Chondrocyte (in vitro differentiated cells): Measurements from ENCODE around the gene FRMD6. TPM values are rescaled to one million over a fixed set of nuclear protein-coding genes. Genes with fewer than 3 reads are reported as not detected.

Experiments used
- DNase-seq: peaks from one replicate; pipeline ENCODE4 v3.0.0; 2021; ENCODE audit warnings: mixed read lengths, low spot score
- H3K27ac Mint-ChIP-seq: one replicate; pipeline ENCODE4 v1.8.0; 2021; ENCODE audit warnings: mild to moderate bottlenecking, moderate library complexity, mixed read lengths; ENCODE audit not compliant: unreplicated experiment
- H3K27me3 Mint-ChIP-seq: 2 replicates; pipeline ENCODE4 v1.8.0; 2021; ENCODE audit warnings: low read depth, mixed read lengths
- H3K36me3 Mint-ChIP-seq: 2 replicates; pipeline ENCODE4 v1.8.0; 2021; ENCODE audit warnings: low read depth, mixed read lengths
- H3K4me1 Mint-ChIP-seq: 2 replicates; pipeline ENCODE4 v1.8.0; 2021; ENCODE audit warnings: low read depth, mild to moderate bottlenecking, mixed read lengths
- H3K4me3 Mint-ChIP-seq: one replicate; pipeline ENCODE4 v1.8.0; 2021; ENCODE audit warnings: mild to moderate bottlenecking, moderate library complexity, mixed read lengths; ENCODE audit not compliant: unreplicated experiment
- H3K9me3 Mint-ChIP-seq: 2 replicates; pipeline ENCODE4 v1.8.0; 2021; ENCODE audit warnings: low read depth, mixed read lengths
- total RNA-seq: library from RNA; stranded (reverse); gene quantifications from 3 replicates; pipeline ENCODE4 v1.2.1, GENCODE V29; 2021
- TF ChIP-seq, protein P1 (sequence below): fragments of 200-600 bp; sonication (generic); IDR thresholded peaks from 2 replicates; pipeline ENCODE4 v1.5.0; 2021; ENCODE audit warnings: antibody characterized with exemption, mild to moderate bottlenecking, moderate library complexity

The FRMD6 gene
- total RNA-seq, 1 donor from 2014 or later = 135 TPM

GRCh38 chr14:51723990-51724389 is 72.3 kb downstream of the FRMD6 start:
- peaks cover 21% of the 10 kb centered on the region for H3K4me1 Mint-ChIP-seq
- H3K9me3 Mint-ChIP-seq = no peaks in the 10 kb centered on the region
- H3K36me3 Mint-ChIP-seq = peaks cover 58% of the 10 kb centered on the region
- peak overlapping the region; percentile 15 for H3K27ac Mint-ChIP-seq
- TF ChIP-seq, protein P1, sequence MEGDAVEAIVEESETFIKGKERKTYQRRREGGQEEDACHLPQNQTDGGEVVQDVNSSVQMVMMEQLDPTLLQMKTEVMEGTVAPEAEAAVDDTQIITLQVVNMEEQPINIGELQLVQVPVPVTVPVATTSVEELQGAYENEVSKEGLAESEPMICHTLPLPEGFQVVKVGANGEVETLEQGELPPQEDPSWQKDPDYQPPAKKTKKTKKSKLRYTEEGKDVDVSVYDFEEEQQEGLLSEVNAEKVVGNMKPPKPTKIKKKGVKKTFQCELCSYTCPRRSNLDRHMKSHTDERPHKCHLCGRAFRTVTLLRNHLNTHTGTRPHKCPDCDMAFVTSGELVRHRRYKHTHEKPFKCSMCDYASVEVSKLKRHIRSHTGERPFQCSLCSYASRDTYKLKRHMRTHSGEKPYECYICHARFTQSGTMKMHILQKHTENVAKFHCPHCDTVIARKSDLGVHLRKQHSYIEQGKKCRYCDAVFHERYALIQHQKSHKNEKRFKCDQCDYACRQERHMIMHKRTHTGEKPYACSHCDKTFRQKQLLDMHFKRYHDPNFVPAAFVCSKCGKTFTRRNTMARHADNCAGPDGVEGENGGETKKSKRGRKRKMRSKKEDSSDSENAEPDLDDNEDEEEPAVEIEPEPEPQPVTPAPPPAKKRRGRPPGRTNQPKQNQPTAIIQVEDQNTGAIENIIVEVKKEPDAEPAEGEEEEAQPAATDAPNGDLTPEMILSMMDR = no peak
- H3K27me3 Mint-ChIP-seq = no peaks in the 10 kb centered on the region
- H3K4me3 Mint-ChIP-seq = no peak overlapping the region
- no peak for DNase-seq

- no peak for DNase-seq
- Mint-ChIP-seq H3K9me3 (no peaks in the 10 kb centered on the region), H3K4me3 (no peak overlapping the region), H3K4me1 (peaks cover 19% of the 10 kb centered on the region), H3K27ac (peak overlapping the region; percentile 70), H3K27me3 (no peaks in the 10 kb centered on the region), H3K36me3 (peaks cover 60% of the 10 kb centered on the region)
- TF ChIP-seq, protein P1 = no peak
These were observed 72.9 kb downstream of the FRMD6 start for GRCh38 chr14:51724650-51725049.

DNA sequence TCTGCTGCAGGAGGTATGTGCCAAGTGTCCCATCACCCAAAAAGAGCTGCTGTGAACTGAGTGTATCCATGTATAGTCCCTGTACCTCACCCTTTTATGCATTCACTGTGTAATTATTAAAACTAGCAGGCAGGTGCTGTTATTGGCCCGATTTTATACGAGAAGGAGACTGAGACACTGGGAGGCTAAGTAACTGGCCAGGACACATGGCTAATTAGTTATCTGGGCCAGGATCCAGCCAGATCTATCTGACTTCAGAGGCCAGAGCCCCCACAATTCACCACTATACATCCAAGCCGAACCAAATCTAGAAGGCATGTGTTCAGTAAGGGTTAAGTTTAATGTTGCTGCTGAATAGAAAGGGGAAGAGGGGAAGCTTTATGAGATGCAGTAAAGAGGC is 73.4 kb downstream of the FRMD6 start:
- no peak for DNase-seq
- no peak overlapping the region for H3K4me3 Mint-ChIP-seq
- H3K27ac Mint-ChIP-seq = peak overlapping the region; percentile 70
- H3K36me3 Mint-ChIP-seq = peaks cover 57% of the 10 kb centered on the region
- H3K27me3 Mint-ChIP-seq = no peaks in the 10 kb centered on the region
- peaks cover 19% of the 10 kb centered on the region for H3K4me1 Mint-ChIP-seq
- H3K9me3 Mint-ChIP-seq = no peaks in the 10 kb centered on the region
- TF ChIP-seq, protein P1 = no peak

- no peaks in the 10 kb centered on the region for H3K9me3 Mint-ChIP-seq
- H3K4me3 Mint-ChIP-seq = no peak overlapping the region
- peak overlapping the region; percentile 86 for H3K27ac Mint-ChIP-seq
- no peak for DNase-seq
- H3K36me3 Mint-ChIP-seq = peaks cover 51% of the 10 kb centered on the region
- TF ChIP-seq, protein P1 = no peak
- no peaks in the 10 kb centered on the region for H3K27me3 Mint-ChIP-seq
- H3K4me1 Mint-ChIP-seq = peaks cover 19% of the 10 kb centered on the region
These were observed 74.6 kb downstream of the FRMD6 start for GRCh38 chr14:51726166-51726899.

GRCh38 chr14:51727526-51727925 is 75.8 kb downstream of the FRMD6 start:
- Mint-ChIP-seq H3K27ac (no peak overlapping the region), H3K4me3 (no peak overlapping the region), H3K36me3 (peaks cover 48% of the 10 kb centered on the region), H3K9me3 (peaks cover 3% of the 10 kb centered on the region), H3K4me1 (peaks cover 19% of the 10 kb centered on the region), H3K27me3 (no peaks in the 10 kb centered on the region)
- no peak for DNase-seq
- TF ChIP-seq, protein P1 = no peak
